Measurements from ENCODE around the gene RNASE1. TPM values are rescaled to one million over a fixed set of nuclear protein-coding genes. Genes with fewer than 3 reads are reported as not detected.

Gene RNASE1
- polyA plus RNA-seq, 6 donors from 2014 or later: 0.40 TPM; not detected in 5

- no peak for DNase-seq
- peak; percentile 63 to 76 for ATAC-seq (ENCODE audit: low read depth in 2 of 2)
- no peaks in the 10 kb centered on the region for H3K9me3 Mint-ChIP-seq
- H3K27me3 Mint-ChIP-seq: no peaks in the 10 kb centered on the region
- peak overlapping the region; percentile 10 to 77 (median 62) for H3K27ac Mint-ChIP-seq
- no peaks in the 10 kb centered on the region for H3K36me3 Mint-ChIP-seq
- peaks cover 26 to 59% (median 55%) of the 10 kb centered on the region in 3 donors for H3K4me1 Mint-ChIP-seq
- H3K4me3 Mint-ChIP-seq: peak overlapping the region in 7 of 8 donors; percentile 9 to 76 (median 50)
Observed at GRCh38 chr14:20799892-20800544, 2.6 kb downstream of the RNASE1 start.

DNA sequence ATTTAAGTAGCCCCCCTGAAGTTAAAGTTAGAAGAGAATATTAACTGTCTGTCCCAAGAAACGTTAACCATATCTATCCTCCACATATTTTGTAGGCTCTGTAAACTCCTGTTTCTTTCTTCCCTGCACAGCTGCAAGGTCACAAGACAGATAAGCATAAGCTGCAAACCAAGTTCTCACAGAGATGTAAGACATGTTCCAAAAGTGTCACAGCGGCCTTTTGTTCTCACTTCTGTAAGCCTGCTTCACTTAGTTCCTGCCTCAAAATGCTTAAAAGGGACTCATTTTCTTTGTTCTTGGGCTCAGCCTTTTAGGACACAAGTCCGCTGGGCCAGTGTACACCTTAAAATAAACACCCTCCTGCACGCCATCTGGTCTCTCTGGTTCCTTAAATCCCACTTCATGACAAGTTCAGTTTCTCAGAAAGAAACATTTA lies 3.2 kb downstream of the RNASE1 start:
- peaks cover 26 to 59% (median 51%) of the 10 kb centered on the region in 3 donors for H3K4me1 Mint-ChIP-seq
- peak overlapping the region in 4 of 8 donors; percentile 23 to 76 (median 44) for H3K4me3 Mint-ChIP-seq
- no peaks in the 10 kb centered on the region for H3K36me3 Mint-ChIP-seq
- no peaks in the 10 kb centered on the region for H3K27me3 Mint-ChIP-seq
- ATAC-seq (ENCODE audit: low read depth in 2 of 2) (no peak), DNase-seq (no peak)
- H3K9me3 Mint-ChIP-seq: no peaks in the 10 kb centered on the region
- peak overlapping the region in 5 of 6 donors; percentile 10 to 77 (median 62) for H3K27ac Mint-ChIP-seq

GRCh38 chr14:20798932-20799331 lies 3.7 kb downstream of the RNASE1 start:
- no peak for ATAC-seq (ENCODE audit: low read depth in 2 of 2)
- H3K4me1 Mint-ChIP-seq: peaks cover 26 to 57% (median 49%) of the 10 kb centered on the region in 3 donors
- H3K9me3 Mint-ChIP-seq: no peaks in the 10 kb centered on the region
- H3K36me3 Mint-ChIP-seq: no peaks in the 10 kb centered on the region
- H3K27ac Mint-ChIP-seq: peak overlapping the region in 1 of 6 donors; percentile 71
- H3K4me3 Mint-ChIP-seq: no peak overlapping the region
- DNase-seq: no peak
- no peaks in the 10 kb centered on the region for H3K27me3 Mint-ChIP-seq

- Mint-ChIP-seq H3K27me3 (no peaks in the 10 kb centered on the region), H3K36me3 (no peaks in the 10 kb centered on the region), H3K9me3 (no peaks in the 10 kb centered on the region), H3K4me1 (peaks cover 24 to 55% (median 49%) of the 10 kb centered on the region in 3 donors), H3K27ac (peak overlapping the region; percentile 8 to 85 (median 59)), H3K4me3 (peak overlapping the region in 7 of 8 donors; percentile 32 to 74 (median 59))
- ATAC-seq (ENCODE audit: low read depth in 2 of 2) (peak; percentile 45 to 73), DNase-seq (no peak)
Observed at GRCh38 chr14:20798318-20798717, 4.3 kb downstream of the RNASE1 start.

DNA sequence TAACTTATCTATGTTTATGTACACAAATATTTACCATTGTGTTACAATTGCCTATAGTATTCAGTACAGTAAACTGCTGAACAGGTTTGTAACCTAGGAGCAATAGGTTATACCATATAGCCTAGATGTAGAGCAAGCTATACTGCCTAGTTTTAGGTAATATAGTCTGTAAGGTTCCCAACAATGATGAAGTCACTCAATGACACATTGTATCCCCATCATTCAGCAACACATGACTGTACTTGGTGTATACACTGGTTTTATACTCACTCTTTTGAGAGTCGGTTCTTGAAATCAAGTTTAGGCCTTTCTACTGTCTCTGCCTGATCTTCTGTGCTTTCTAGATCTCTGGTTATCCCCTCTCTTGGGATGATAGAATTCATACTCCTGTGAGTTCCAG lies 5.5 kb downstream of the RNASE1 start:
- no peaks in the 10 kb centered on the region for H3K27me3 Mint-ChIP-seq
- no peaks in the 10 kb centered on the region for H3K9me3 Mint-ChIP-seq
- ATAC-seq (ENCODE audit: low read depth in 2 of 2) (no peak), DNase-seq (no peak)
- H3K4me1 Mint-ChIP-seq: peaks cover 24 to 52% (median 43%) of the 10 kb centered on the region in 3 donors
- H3K36me3 Mint-ChIP-seq: no peaks in the 10 kb centered on the region
- H3K4me3 Mint-ChIP-seq: no peak overlapping the region
- no peak overlapping the region for H3K27ac Mint-ChIP-seq

DNA sequence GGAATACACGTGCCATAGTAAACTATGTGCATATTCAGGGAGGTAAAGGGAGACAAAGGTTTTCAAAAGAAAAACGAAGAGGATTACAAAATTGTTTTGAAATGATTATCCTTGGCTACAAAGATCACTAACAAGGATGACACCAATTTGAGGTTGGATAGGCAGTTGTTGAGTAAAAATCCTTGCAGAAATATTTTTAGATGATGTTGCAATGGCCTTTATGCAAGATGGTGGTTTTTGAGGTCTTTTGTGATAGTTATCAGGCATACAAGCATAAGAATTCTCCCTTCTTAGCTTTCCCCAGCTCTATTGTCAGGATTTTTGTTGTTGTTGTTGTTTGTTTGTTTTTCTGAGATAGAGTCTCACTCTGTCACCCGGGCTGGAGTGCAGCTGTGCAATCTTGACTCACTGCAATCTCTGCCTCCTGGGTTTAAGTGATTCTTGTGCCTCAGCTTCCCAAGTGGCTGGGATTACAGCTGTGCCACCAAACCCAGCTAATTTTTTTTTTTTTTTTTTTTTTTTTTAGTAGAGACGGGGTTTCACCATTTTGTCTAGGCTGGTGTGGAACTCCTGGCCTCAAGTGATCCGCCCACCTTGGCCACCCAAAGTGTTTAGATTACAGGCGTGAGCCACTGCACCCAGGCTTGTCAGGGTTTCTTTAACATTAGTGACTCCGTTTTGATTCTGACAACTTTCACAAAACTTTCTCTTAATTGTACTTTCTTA lies 7.8 kb downstream of the RNASE1 start:
- ATAC-seq (ENCODE audit: low read depth in 2 of 2) (no peak), DNase-seq (no peak)
- H3K9me3 Mint-ChIP-seq: no peaks in the 10 kb centered on the region
- peaks cover 34 to 52% (median 50%) of the 10 kb centered on the region in 3 donors for H3K4me1 Mint-ChIP-seq
- H3K27ac Mint-ChIP-seq: no peak overlapping the region
- H3K36me3 Mint-ChIP-seq: no peaks in the 10 kb centered on the region
- no peak overlapping the region for H3K4me3 Mint-ChIP-seq
- H3K27me3 Mint-ChIP-seq: no peaks in the 10 kb centered on the region

DNA sequence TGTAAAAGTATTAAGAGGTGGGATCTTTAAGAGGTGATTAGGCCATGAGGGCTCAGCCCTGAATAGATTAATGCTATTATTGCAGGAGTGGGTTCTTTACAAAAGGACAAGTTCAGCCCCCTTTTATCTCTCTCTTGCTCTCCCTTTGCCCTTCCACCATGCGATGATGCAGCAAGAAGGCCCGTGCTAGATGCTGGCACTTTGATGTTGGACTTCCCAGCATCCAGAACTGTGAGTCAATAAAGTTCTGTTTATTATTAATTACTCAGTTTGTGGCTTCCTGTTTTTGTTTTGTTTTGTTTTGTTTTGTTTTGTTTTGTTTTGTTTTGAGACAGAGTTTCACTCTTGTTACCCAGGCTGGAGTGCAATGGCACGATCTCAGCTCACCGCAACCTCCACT lies 10.1 kb downstream of the RNASE1 start:
- no peak for DNase-seq
- H3K27ac Mint-ChIP-seq: peak overlapping the region in 1 of 6 donors; percentile 82
- no peaks in the 10 kb centered on the region for H3K27me3 Mint-ChIP-seq
- H3K9me3 Mint-ChIP-seq: no peaks in the 10 kb centered on the region
- peak overlapping the region in 1 of 8 donors; percentile 6 for H3K4me3 Mint-ChIP-seq
- peaks cover 22 to 47% (median 36%) of the 10 kb centered on the region in 3 donors for H3K4me1 Mint-ChIP-seq
- no peak for ATAC-seq (ENCODE audit: low read depth in 2 of 2)
- H3K36me3 Mint-ChIP-seq: peaks cover 0 to 11% of the 10 kb centered on the region in 2 donors

DNA sequence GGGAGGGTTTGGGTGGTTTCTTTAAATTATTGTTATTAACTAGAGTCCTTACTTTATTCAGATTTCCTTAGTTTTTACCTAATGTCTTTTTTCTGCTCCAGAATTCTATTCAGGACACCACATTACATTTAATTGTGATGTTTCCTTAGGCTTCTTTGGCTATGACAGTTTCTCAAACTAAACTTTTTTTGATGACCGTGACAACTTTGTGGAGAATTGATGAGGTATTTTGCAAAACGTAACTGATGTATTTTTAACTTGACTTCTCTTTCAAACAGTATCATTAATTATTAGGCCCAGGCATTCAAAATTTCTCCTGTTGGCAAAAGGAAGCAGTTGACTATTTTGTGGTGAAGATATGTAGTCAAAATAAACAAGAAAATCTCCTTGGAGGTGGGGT lies 11.0 kb downstream of the RNASE1 start:
- ATAC-seq (ENCODE audit: low read depth in 2 of 2): no peak
- peak overlapping the region in 5 of 8 donors; percentile 37 to 77 (median 58) for H3K4me3 Mint-ChIP-seq
- H3K27me3 Mint-ChIP-seq: no peaks in the 10 kb centered on the region
- peak overlapping the region in 4 of 6 donors; percentile 42 to 89 (median 61) for H3K27ac Mint-ChIP-seq
- peaks cover 3 to 15% of the 10 kb centered on the region in 2 donors for H3K36me3 Mint-ChIP-seq
- H3K4me1 Mint-ChIP-seq: peaks cover 28 to 51% (median 39%) of the 10 kb centered on the region in 3 donors
- DNase-seq: no peak
- peaks cover 0 to 2% (median 0%) of the 10 kb centered on the region in 7 donors for H3K9me3 Mint-ChIP-seq

- peak overlapping the region in 4 of 6 donors; percentile 42 to 89 (median 61) for H3K27ac Mint-ChIP-seq
Observed at GRCh38 chr14:20791187-20791586, 11.5 kb downstream of the RNASE1 start.

DNA sequence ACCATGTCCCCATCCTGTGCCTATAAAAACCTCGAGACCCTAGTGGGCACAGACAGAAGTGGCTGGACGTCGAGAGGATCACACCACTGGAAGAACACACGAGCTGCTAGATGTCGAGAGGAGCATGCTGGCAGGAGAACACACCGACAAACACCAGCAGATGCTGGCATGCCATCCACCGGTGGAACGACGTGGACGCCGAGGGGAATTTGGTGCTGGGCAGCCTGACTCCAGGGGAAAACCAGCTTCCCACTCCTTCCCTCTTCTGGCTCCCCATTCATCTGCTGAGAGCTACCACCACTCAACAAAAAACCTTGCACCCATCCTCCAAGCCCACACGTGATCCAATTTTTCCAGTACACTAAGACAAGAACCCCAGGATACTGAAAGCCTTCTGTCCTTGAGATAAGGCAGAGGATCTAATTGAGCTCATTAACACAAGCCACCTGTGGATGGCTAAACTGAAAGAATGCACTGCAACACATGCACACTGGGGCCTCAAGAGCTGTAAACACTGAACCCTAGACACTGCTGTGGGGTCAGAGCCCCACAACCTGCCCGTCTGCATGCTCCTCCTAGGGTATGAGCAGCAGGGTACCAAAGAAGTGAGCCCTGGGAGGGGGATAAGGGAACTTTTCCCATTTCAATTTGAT lies 12.1 kb downstream of the RNASE1 start:
- H3K4me1 Mint-ChIP-seq: peaks cover 36 to 59% (median 46%) of the 10 kb centered on the region in 3 donors
- DNase-seq (no peak), ATAC-seq (ENCODE audit: low read depth in 2 of 2) (no peak)
- no peaks in the 10 kb centered on the region for H3K27me3 Mint-ChIP-seq
- peak overlapping the region in 2 of 8 donors; percentile 40 to 44 for H3K4me3 Mint-ChIP-seq
- peaks cover 13 to 24% of the 10 kb centered on the region in 2 donors for H3K36me3 Mint-ChIP-seq
- H3K27ac Mint-ChIP-seq: peak overlapping the region in 4 of 6 donors; percentile 2 to 91 (median 54)
- peaks cover 0 to 5% (median 0%) of the 10 kb centered on the region in 7 donors for H3K9me3 Mint-ChIP-seq

More at GRCh38 chr14:20791187-20791586, 11.5 kb downstream of the RNASE1 start:
- Mint-ChIP-seq H3K27me3 (no peaks in the 10 kb centered on the region), H3K9me3 (peaks cover 0 to 3% (median 0%) of the 10 kb centered on the region in 7 donors), H3K4me1 (peaks cover 32 to 55% (median 43%) of the 10 kb centered on the region in 3 donors), H3K36me3 (peaks cover 8 to 19% of the 10 kb centered on the region in 2 donors), H3K4me3 (peak overlapping the region in 6 of 8 donors; percentile 37 to 77 (median 58))
- DNase-seq (no peak), ATAC-seq (ENCODE audit: low read depth in 2 of 2) (peak; percentile 43 to 52)

GRCh38 chr14:20789230-20789813 lies 13.3 kb downstream of the RNASE1 start:
- H3K27ac Mint-ChIP-seq: peak overlapping the region in 2 of 6 donors; percentile 26 to 78
- peak overlapping the region in 1 of 8 donors; percentile 10 for H3K4me3 Mint-ChIP-seq
- H3K36me3 Mint-ChIP-seq: peaks cover 16 to 35% of the 10 kb centered on the region in 2 donors
- DNase-seq (no peak), ATAC-seq (ENCODE audit: low read depth in 2 of 2) (no peak)
- H3K9me3 Mint-ChIP-seq: peaks cover 0 to 9% (median 0%) of the 10 kb centered on the region in 7 donors
- peaks cover 43 to 72% (median 57%) of the 10 kb centered on the region in 3 donors for H3K4me1 Mint-ChIP-seq
- H3K27me3 Mint-ChIP-seq: no peaks in the 10 kb centered on the region

DNA sequence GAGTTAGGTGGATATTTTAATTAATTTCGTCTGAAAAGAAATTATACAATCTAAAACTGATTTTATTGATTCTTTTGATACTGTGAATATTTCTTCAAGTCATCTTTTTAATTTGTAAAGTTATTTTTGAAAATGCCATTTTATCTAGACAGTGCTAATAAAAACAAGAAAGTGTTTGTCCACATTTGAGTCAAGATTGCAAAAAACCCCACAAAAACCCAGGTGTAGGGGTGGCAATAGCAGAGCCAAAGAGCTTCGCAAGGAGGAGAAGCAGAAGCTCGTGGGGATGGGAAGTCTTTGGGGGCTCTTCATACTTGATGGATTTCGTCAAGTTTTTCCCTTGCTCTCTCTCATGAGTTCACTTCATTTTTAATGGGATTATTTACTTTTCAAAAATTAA lies 15.6 kb downstream of the RNASE1 start:
- H3K36me3 Mint-ChIP-seq: peaks cover 16 to 41% of the 10 kb centered on the region in 2 donors
- no peak for ATAC-seq (ENCODE audit: low read depth in 2 of 2)
- H3K4me3 Mint-ChIP-seq: peak overlapping the region in 5 of 8 donors; percentile 38 to 75 (median 50)
- H3K9me3 Mint-ChIP-seq: peaks cover 0 to 9% (median 0%) of the 10 kb centered on the region in 7 donors
- peaks cover 58 to 90% (median 79%) of the 10 kb centered on the region in 3 donors for H3K4me1 Mint-ChIP-seq
- DNase-seq: no peak
- H3K27ac Mint-ChIP-seq: peak overlapping the region; percentile 75 to 97 (median 82)
- no peaks in the 10 kb centered on the region for H3K27me3 Mint-ChIP-seq
